GM18909 (cell line): ENCODE results near the gene TGM4.

ENCODE experiments used
- ATAC-seq: cut with Tn5 transposase; IDR thresholded peaks from one replicate; pipeline ENCODE4 v1.9.1; 2021; ENCODE audit warnings: mild to moderate bottlenecking; ENCODE audit not compliant: unreplicated experiment, poor library complexity

TGM4 gene

GRCh38 chr3:44877333-44877732 lies 2.9 kb downstream of the TGM4 start:
- no peak for ATAC-seq

- no peak for ATAC-seq
Measured at GRCh38 chr3:44880284-44880683, 5.9 kb downstream of the TGM4 start.

- ATAC-seq = no peak
Measured at GRCh38 chr3:44883213-44883955, 9.0 kb downstream of the TGM4 start.

- ATAC-seq = no peak
Measured at GRCh38 chr3:44883999-44884431, 9.6 kb downstream of the TGM4 start.

GRCh38 chr3:44885618-44886017 lies 11.2 kb downstream of the TGM4 start:
- no peak for ATAC-seq

GRCh38 chr3:44886561-44886960 lies 12.2 kb downstream of the TGM4 start:
- ATAC-seq = no peak

- no peak for ATAC-seq
Measured at GRCh38 chr3:44887101-44887500, 12.7 kb downstream of the TGM4 start.

GRCh38 chr3:44890258-44890657 lies 15.8 kb downstream of the TGM4 start:
- ATAC-seq = no peak

GRCh38 chr3:44890852-44891251 lies 16.4 kb downstream of the TGM4 start:
- ATAC-seq = no peak

- no peak for ATAC-seq
Measured at GRCh38 chr3:44892689-44893088, 18.3 kb downstream of the TGM4 start.

GRCh38 chr3:44893097-44893496 lies 18.7 kb downstream of the TGM4 start:
- no peak for ATAC-seq

GRCh38 chr3:44894485-44894884 lies 20.1 kb downstream of the TGM4 start:
- no peak for ATAC-seq

- ATAC-seq = no peak
Measured at GRCh38 chr3:44896440-44896839, 22.0 kb downstream of the TGM4 start.

GRCh38 chr3:44899683-44900367 lies 25.4 kb downstream of the TGM4 start:
- ATAC-seq = no peak

- ATAC-seq = no peak
Measured at GRCh38 chr3:44902628-44903027, 28.2 kb downstream of the TGM4 start.

- no peak for ATAC-seq
Measured at GRCh38 chr3:44903314-44903713, 28.9 kb downstream of the TGM4 start.

- no peak for ATAC-seq
Measured at GRCh38 chr3:44903751-44904150, 29.3 kb downstream of the TGM4 start.

GRCh38 chr3:44905446-44906157 lies 31.2 kb downstream of the TGM4 start:
- no peak for ATAC-seq

GRCh38 chr3:44906997-44907396 lies 32.6 kb downstream of the TGM4 start:
- ATAC-seq = no peak

GRCh38 chr3:44907612-44908011 lies 33.2 kb downstream of the TGM4 start:
- ATAC-seq = no peak

- no peak for ATAC-seq
Measured at GRCh38 chr3:44909063-44909462, 34.7 kb downstream of the TGM4 start.
